Activated T-cell treated with anti-CD3 and anti-CD28 coated beads for 24 hours (primary cell): ENCODE results near the gene MSI2.

Experiments used
- DNase-seq: peaks from one replicate; pipeline ENCODE4 v3.0.0-alpha.2; 2020; ENCODE audit warnings: low read depth

MSI2 gene

DNA sequence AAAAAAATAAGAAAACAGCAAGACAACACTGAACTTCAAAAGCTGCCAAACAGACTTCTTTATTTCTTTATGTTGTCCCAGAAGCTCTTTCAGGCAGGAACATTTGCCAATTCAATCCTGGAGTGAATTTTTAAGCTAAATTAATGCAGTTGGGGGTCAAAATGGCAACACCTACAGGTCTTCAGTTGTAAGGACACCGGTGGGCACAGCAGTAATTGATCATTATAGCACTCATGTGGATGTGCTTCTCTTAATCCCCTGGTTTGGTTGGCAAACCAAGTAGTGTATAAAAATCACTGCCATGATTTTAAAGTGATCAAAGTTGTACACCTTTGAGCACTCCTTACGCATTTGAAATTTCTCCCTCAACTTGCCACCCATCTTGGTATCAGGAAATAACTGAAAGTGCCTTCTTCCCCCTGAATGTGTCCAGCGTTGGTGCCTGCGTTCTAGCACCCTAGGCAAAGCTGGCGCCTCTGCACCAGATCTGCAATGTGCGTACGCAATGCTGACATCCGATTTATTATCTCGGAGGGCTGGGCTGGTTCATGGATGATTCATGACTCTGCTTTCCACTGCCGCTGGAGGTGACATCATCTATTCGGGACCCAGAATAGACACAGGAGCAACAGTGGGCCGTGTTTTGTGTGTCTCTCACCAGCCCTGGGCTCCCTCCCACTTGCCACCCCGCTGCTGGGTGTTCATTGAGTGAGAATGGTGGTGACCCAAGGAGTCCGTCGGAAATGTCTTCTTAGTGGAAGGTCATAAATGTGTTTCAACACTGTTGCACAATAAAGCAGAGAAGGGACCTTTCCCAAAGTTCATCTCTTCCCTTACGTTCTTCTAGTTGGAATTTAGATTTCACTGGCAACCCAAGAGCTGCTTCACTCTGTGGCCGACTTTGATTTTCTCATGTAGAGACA lies 285.4 kb downstream of the MSI2 start:
- DNase-seq: no peak

DNA sequence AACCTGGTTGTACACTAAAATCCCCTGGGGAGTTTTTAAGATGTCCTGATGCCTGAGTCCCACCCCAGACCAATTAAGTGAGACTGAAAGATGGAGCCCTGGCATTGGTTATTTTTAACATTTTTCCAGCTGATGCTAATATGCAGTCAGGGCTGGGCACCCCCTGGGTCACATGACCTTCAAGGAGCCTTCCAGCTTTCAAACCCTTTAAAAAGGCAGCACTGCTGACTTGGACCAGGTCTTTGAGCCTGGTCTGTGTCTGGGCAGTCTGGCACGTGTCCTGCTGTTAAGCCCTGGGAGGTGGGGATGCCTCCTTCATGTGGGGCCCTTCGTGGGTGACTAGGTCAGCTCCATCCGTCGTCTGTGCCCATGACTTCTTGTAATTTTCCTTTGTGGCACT lies 286.2 kb downstream of the MSI2 start:
- no peak for DNase-seq

DNA sequence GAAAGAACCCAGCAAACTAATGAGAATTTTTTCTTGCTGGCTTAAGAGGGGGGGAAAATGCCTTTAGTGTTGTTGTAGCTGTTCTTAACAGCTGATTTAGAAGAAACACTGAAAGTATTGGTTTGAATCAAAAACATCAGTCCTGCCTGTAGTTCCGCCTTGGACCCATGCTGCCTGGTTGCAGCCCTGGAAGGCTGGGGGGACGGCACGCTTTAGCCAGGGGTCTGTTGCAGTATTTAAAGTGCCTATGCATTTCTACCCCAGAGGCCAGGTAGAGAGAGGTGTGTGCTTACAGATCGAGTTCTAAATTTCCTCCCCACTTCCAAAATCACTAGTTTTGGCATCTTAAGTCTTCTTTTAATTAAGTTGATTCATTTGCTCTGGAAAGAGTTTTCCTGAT lies 286.9 kb downstream of the MSI2 start:
- no peak for DNase-seq

- no peak for DNase-seq
These were observed 288.1 kb downstream of the MSI2 start for GRCh38 chr17:57544401-57544800.

- DNase-seq: no peak
These were observed 288.6 kb downstream of the MSI2 start for GRCh38 chr17:57544834-57545463.

DNA sequence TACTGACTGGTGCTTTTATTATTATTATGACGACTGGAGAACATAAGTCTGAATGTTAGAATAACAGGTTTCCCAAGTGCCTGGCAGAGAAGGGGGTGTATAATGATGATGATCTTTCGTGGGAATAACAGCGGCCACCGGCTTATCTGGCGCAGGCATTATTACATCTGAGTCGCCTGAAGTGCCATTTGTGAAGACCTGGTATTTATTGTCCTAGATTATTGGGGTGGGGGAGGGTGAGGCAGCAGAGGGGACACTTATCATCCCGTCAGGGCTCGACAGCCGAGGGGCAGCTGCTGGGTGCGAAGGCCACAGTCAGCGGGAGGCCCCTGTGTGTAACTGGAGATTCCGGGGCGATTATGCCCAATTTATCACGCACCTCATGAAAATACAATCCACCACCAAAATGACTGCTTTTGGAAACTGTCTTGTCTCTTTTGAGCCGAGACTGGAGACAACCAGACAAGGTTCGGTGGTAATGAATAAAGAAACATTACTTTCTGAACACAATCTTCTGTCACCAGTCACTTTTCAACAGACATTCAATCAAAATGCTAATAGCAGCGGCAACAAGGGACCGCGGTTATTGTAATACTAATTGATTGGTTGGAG lies 289.5 kb downstream of the MSI2 start:
- no peak for DNase-seq

DNA sequence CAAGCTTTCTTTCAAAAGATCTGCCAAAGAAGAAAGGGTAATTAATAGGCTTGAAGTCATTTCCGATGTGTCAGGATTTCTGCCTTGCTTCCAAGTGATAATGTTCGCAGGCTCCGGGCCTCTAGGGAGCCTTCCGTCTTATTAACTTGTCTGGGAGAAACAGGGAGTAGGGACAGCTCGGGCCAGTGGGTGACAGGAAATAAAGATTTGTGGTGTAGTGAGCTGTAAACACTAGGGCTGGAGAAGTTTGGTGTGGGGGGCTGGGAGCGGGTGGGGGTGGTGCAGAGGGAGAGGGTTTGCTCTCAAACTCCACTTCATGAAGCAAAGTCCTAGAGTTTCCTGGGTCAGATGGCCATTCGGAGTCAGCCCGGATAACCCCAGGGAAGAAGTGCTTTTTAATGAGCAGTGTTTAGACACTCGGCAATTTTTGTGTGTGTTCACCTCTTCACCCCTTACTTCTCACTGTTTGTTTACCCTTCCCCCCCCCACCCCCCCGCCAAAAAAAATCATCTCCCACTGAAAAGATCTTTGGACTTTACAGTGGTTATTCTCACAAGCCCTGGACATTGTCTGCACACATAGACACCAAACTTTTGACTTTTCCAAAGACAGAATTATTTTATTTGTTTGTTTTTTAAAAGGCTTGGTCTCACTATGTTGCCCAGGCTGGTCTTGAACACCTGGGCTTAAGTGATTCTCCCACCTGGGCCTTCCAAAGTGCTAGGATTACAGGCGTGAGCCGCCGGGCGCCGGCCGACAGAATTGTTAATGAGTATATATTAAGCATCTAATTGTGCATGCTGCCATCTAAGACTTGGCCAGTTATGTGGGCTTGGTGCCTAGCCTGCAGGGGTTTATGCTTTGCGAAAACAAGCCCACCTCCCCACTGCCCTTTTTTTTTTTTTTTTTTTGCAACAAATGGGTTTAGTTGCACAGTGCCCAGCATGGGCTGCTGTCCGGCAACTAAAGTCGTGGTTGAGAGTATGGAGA lies 292.4 kb downstream of the MSI2 start:
- DNase-seq: no peak

DNA sequence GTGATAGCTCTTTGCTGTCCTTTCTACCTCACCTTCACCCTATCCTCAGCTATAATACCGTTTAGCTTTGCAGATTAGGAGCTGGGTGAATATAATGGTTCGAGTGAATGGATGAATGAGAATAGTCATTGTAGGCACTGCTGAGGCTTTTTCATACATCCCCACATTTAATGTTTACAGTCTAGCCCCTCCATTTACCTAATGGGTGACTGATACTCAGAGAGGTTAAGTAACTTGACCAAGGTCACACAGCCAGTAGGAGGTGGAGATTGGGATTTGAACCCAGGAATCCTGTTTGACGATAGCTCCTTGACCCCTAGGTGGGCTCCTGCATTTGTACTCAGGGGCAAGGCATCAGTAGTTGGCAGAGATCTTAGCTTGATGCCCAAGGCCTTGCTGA lies 293.1 kb downstream of the MSI2 start:
- no peak for DNase-seq

- no peak for DNase-seq
These were observed 293.7 kb downstream of the MSI2 start for GRCh38 chr17:57550016-57550415.

- no peak for DNase-seq
These were observed 294.5 kb downstream of the MSI2 start for GRCh38 chr17:57550668-57551315.

- no peak for DNase-seq
These were observed 295.2 kb downstream of the MSI2 start for GRCh38 chr17:57551321-57552079.

- DNase-seq: no peak
These were observed 295.8 kb downstream of the MSI2 start for GRCh38 chr17:57552114-57552624.

- no peak for DNase-seq
These were observed 297.2 kb downstream of the MSI2 start for GRCh38 chr17:57553526-57553925.

DNA sequence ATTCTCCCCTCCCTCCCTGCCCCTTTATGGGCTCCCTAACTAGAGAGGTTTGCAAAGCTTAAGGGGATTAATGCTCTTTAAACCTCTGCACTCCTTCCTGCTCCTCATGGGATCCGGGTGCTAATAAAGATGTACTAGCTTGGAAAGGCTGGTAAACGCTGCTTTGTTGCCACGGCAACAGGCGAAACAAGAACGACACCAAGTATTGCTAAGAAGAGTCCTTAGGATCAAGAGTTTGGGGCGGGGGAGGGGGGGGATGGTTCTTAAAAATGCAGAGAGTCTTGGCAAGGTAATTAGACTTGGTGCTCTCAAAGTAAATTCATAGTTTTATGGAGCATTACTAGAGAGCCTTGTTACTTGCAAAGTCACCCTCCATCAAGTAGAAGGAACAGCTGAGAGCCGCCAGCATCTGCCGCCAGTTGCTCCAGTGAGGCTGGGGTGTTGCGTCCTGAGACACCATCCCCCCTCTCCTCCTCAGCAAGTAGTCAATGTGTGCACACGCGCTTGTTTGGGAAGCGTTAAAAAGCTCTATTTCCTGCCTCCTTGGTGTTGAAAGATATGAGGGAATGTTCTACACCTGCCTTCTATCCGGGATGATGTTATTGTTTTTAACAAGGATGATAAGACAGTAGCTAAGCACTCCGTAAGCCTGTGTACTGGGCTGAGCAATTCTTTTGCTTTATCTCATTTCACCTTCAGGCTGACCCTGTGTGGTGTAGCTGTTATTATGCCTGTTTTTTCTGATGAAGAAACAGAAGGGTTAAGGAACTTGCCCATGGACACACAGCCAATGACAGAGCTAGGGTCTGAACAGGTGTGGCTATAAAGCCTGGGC lies 297.9 kb downstream of the MSI2 start:
- no peak for DNase-seq

DNA sequence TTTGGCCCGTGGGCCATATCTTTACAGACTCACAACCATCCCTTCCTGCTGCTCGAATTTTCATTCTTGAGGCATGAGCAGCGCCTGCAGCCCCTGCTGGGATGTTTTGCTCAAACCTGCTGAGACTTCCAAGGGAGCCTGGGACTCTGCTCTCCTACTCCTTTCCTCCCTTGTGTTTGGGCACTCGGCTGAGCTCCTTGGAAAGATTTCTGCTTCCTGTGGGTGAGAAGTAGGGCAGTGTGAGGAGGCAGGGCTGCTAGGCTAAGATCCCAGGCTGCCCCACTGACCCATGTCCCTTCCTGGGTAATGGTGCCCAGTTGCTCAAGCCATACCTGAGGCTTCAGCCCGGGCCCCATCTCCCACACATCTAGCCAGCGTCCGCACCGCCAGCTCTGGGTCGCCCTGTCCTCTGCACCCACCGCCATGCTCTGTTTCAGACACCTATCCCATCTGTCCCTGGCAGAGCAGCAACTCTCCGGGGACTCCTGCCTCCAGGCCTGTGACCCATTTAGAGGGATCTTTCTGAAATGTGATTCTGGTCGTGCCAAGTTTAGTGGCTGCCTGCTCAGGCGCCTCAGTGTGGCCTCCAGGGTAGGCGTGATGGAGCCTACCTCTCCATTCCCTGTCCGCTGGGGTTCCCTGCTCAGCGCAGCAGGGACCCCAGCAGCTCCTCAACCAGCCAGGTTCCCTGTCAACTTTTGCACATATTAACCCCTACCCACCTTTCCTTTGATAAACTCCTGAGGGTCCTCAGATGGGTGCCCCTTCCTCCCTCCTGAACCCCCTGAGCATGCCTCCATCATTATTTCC lies 298.7 kb downstream of the MSI2 start:
- no peak for DNase-seq

GRCh38 chr17:57555636-57556175 lies 299.4 kb downstream of the MSI2 start:
- no peak for DNase-seq

- DNase-seq: no peak
These were observed 300.0 kb downstream of the MSI2 start for GRCh38 chr17:57556320-57556719.

- no peak for DNase-seq
These were observed 300.7 kb downstream of the MSI2 start for GRCh38 chr17:57556977-57557376.
